Measurements from ENCODE around the gene STX19.

GRCh38 chr3:94028093-94028837 is at the start of gene STX19:
- TF ChIP-seq CTCF (IDR thresholded peaks at IDR 0.05) (no peak), POLR2A (IDR thresholded peaks at IDR 0.05) (no peak)

All from stomach (tissue), 4 donors.